Measurements from ENCODE around the gene BCAM.

DNA sequence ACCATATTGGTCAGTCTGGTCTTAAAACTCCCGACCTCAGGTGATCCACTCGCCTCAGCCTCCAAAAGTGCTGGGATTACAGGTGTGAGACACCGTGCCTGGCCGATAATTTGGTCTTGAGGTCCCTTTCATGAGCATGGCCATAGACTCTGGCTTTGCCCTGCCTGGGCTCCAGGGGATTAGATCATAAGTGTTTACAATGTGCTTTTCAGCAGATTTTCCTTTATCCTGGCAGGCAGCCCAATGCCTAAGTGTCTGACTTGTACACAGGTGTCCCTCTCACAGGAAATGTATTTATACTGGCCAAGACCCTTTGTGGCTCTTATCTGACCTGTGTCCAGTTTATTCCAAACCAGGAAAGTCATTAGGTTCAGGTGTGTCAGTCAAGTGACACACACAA is 15.9 kb downstream of the BCAM start:
- TF ChIP-seq, protein P1, sequence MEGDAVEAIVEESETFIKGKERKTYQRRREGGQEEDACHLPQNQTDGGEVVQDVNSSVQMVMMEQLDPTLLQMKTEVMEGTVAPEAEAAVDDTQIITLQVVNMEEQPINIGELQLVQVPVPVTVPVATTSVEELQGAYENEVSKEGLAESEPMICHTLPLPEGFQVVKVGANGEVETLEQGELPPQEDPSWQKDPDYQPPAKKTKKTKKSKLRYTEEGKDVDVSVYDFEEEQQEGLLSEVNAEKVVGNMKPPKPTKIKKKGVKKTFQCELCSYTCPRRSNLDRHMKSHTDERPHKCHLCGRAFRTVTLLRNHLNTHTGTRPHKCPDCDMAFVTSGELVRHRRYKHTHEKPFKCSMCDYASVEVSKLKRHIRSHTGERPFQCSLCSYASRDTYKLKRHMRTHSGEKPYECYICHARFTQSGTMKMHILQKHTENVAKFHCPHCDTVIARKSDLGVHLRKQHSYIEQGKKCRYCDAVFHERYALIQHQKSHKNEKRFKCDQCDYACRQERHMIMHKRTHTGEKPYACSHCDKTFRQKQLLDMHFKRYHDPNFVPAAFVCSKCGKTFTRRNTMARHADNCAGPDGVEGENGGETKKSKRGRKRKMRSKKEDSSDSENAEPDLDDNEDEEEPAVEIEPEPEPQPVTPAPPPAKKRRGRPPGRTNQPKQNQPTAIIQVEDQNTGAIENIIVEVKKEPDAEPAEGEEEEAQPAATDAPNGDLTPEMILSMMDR (IDR thresholded peaks at IDR 0.05) = no peak
- no peak for TF ChIP-seq ZFX (IDR thresholded peaks at IDR 0.05; ENCODE audit: borderline replicate concordance)
